OCI-LY7 (cell line): ENCODE results near the gene CLDN16.

ENCODE experiments used
- CTCF ChIP-seq: fragments of 200-600 bp; sonication (generic); conservative IDR thresholded peaks from 2 replicates; pipeline ENCODE4 v1.5.1; 2014; ENCODE audit warnings: mild to moderate bottlenecking, antibody characterized with exemption, low read length, moderate library complexity, mixed read lengths
- EZH2phosphoT487 ChIP-seq: fragments of 200-600 bp; sonication (generic); IDR thresholded peaks from 2 replicates; pipeline ENCODE4 v1.6.1; 2018; ENCODE audit warnings: low read depth, borderline replicate concordance, mild to moderate bottlenecking, mixed run types, antibody characterized with exemption, low read length, moderate library complexity, mixed read lengths

- no peak for TF ChIP-seq CTCF
- TF ChIP-seq EZH2phosphoT487, result no peak
Observed at GRCh38 chr3:190430906-190431305, 42.9 kb downstream of the CLDN16 start.
